Skeletal muscle tissue (tissue), 4 donors: ENCODE measurements around the gene PLEKHG4. TPM values are rescaled to one million over a fixed set of nuclear protein-coding genes. Genes with fewer than 3 reads are reported as not detected.
A peak's percentile ranks its signal among the peaks of the same experiment; 100 is the strongest.

ENCODE experiments used
- H3K27ac ChIP-seq: one replicate; pipeline ENCODE4 v1.7.0; 2013; ENCODE audit warnings: mild to moderate bottlenecking, low read depth, low read length, inconsistent platforms
- H3K27me3 ChIP-seq, 3 donors: one replicate each; pipeline ENCODE4 v1.7.0; 2013; ENCODE audit warnings: low read length in 3 of 3; ENCODE audit not compliant: control insufficient read depth in 3 of 3, insufficient read depth in 3 of 3
- H3K36me3 ChIP-seq, 3 donors: one replicate each; pipeline ENCODE4 v1.7.0; 2013; ENCODE audit warnings: low read length in 3 of 3; ENCODE audit not compliant: control insufficient read depth in 3 of 3, insufficient read depth in 3 of 3
- H3K4me1 ChIP-seq, 3 donors: one replicate each; pipeline ENCODE4 v1.7.0; 2013; ENCODE audit warnings: low read length in 3 of 3, mild to moderate bottlenecking in 3 of 3; ENCODE audit not compliant: control insufficient read depth in 3 of 3, insufficient read depth in 3 of 3
- H3K4me3 ChIP-seq, 3 donors: one replicate each; pipeline ENCODE4 v1.7.0; 2013; ENCODE audit warnings: low read length in 3 of 3
- H3K9ac ChIP-seq, 3 donors: one replicate each; pipeline ENCODE4 v1.7.0; 2013; ENCODE audit warnings: low read length in 3 of 3, mild to moderate bottlenecking in 3 of 3, moderate library complexity in 2 of 3, low read depth in 1 of 3
- H3K9me3 ChIP-seq, 3 donors: one replicate each; pipeline ENCODE4 v1.7.0; 2013; ENCODE audit warnings: low read length in 3 of 3; ENCODE audit not compliant: control insufficient read depth in 3 of 3
- total RNA-seq: library from RNA; depleted of rRNA; stranded (reverse); fragments of >200 nt; gene quantifications from one replicate; pipeline ENCODE4 v1.2.3, GENCODE V29; 2014
- donor health status: Osteomylitis.

The PLEKHG4 gene
- total RNA-seq, 1 donor from 2014 or later: 7.3 TPM

DNA sequence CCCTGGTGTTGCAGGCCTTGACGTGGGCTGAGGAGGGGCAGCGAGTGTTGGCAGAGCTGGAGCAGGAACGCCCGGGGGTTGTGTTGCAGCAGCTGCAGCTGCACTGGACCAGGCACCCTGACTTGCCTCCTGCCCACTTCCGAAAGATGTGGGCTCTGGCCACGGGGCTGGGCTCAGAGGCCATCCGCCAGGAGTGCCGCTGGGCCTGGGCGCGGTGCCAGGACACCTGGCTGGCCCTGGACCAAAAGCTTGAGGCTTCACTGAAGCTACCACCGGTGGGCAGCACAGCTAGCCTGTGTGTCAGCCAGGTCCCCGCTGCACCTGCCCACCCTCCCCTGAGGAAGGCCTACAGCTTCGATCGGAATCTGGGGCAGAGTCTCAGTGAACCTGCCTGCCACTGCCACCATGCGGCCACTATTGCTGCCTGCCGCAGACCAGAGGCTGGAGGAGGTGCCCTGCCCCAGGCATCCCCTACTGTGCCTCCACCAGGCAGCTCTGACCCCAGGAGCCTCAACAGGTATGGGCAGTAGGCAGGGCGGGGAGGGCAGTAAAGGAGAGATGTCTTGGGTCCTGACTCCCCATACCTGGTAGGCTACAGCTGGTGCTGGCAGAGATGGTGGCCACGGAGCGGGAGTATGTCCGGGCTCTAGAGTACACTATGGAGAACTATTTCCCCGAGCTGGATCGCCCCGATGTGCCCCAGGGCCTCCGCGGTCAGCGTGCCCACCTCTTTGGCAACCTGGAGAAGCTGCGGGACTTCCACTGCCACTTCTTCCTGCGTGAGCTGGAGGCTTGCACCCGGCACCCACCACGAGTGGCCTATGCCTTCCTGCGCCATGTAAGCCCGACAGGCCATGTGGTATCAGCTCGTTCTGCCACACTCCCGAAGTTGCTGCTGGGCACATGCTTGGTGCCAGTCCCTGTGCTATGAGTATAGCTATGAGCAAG, 5.6 kb downstream of the PLEKHG4 start:
- Histone ChIP-seq H3K36me3 (no peaks in the 10 kb centered on the region), H3K27ac (no peak overlapping the region), H3K27me3 (no peaks in the 10 kb centered on the region), H3K4me1 (peaks cover 0 to 5% (median 3%) of the 10 kb centered on the region in 3 donors), H3K9me3 (no peaks in the 10 kb centered on the region), H3K9ac (peak overlapping the region in 1 of 3 donors; percentile 45), H3K4me3 (no peak overlapping the region)

DNA sequence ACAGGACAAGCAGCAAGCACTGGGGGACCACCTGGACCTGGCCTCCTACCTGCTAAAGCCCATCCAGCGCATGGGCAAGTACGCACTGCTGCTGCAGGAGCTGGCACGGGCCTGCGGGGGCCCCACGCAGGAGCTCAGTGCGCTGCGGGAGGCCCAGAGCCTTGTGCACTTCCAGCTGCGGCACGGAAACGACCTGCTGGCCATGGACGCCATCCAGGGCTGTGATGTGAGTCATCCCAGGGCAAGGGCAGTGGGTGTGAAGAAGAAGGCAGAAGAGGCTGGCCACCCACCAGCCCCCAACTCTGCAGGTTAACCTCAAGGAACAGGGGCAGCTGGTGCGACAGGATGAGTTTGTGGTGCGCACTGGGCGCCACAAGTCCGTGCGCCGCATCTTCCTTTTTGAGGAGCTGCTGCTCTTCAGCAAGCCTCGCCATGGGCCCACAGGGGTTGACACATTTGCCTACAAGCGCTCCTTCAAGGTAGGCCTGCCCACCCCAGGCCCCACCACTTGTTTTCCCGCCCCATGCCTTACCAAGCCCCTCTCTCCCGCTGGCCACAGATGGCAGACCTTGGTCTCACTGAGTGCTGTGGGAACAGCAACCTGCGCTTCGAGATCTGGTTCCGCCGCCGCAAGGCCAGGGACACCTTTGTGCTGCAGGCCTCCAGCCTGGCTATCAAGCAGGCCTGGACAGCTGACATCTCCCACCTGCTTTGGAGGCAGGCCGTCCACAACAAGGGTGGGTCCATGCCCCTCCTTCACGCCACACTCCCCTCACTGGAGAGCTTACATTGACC, 7.3 kb downstream of the PLEKHG4 start:
- no peak overlapping the region for H3K27ac ChIP-seq
- H3K36me3 ChIP-seq: no peaks in the 10 kb centered on the region
- H3K27me3 ChIP-seq: no peaks in the 10 kb centered on the region
- H3K4me3 ChIP-seq: no peak overlapping the region
- H3K9me3 ChIP-seq: no peaks in the 10 kb centered on the region
- peaks cover 0 to 5% (median 3%) of the 10 kb centered on the region in 3 donors for H3K4me1 ChIP-seq
- no peak overlapping the region for H3K9ac ChIP-seq

DNA sequence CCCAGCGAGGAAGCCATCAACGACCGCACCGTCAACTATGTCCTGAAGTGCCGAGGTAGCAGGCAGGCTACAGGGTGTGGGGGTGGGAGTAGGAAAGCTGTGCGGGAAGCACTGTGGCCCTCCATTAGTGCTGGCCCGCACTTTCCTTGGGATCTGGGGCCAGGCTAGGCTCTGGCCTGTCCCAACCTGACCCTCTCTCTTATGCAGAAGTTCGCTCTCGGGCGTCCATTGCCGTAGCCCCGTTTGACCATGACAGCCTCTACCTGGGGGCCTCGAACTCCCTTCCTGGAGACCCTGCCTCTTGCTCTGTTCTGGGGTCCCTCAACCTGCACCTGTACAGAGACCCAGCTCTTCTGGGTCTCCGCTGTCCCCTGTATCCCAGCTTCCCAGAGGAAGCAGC, 8.6 kb downstream of the PLEKHG4 start:
- Histone ChIP-seq H3K9me3 (no peaks in the 10 kb centered on the region), H3K36me3 (no peaks in the 10 kb centered on the region), H3K4me1 (peaks cover 0 to 5% (median 3%) of the 10 kb centered on the region in 3 donors), H3K9ac (no peak overlapping the region), H3K4me3 (no peak overlapping the region), H3K27ac (no peak overlapping the region), H3K27me3 (no peaks in the 10 kb centered on the region)

DNA sequence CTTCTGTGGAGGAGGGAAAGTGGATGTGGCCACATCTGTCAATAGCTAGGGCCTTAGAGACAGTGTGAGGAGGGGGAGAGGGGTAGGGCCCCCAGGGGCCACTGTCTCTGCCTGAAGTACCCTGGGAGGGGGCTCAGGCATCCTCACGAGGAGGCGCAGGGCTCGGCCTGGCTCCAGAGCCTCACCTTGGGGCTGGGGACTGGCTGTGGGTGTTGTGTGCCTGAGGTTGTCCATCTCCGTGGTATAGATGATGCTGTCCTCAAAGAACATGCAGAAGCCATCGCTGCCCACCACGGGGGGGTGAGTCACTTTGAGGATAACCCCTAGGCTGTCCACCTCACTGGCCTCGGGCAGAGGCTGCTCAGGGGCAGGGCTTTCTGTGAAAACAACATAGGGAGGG, 12.1 kb downstream of the PLEKHG4 start:
- H3K36me3 ChIP-seq: no peaks in the 10 kb centered on the region
- no peaks in the 10 kb centered on the region for H3K4me1 ChIP-seq
- H3K27me3 ChIP-seq: peaks cover 0 to 9% (median 0%) of the 10 kb centered on the region in 3 donors
- H3K27ac ChIP-seq: no peak overlapping the region
- H3K4me3 ChIP-seq: no peak overlapping the region
- H3K9me3 ChIP-seq: no peaks in the 10 kb centered on the region
- H3K9ac ChIP-seq: no peak overlapping the region

DNA sequence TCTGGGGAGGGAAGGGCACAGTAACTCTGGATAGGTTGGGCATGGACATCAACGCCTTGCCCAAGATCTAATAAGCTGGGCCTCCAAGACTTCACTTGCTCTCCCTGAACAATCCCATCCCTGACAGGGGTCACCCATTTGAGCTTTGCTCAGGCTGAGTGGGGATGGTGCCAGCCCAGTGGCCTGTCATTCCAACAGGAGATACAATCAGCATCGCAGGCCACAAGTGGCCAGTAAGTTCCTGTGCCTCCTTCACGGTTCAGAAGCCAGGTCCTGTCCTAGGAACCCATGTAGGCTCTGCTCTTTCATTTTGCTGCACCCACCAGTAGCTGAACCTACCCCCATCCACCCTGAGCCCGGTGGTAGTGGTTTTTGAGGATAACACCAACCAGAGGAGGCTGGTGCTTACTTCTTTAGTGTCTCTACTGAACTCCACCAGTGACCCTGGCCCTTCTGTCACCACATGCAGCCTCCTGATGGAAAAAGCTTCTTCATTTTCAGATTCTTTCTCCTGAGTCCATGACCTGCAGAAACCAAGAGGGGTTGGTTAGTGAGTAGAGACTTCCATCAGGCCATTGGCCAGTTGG, 14.9 kb downstream of the PLEKHG4 start:
- Histone ChIP-seq H3K27me3 (peaks cover 0 to 9% (median 0%) of the 10 kb centered on the region in 3 donors), H3K27ac (no peak overlapping the region), H3K9me3 (no peaks in the 10 kb centered on the region)

DNA sequence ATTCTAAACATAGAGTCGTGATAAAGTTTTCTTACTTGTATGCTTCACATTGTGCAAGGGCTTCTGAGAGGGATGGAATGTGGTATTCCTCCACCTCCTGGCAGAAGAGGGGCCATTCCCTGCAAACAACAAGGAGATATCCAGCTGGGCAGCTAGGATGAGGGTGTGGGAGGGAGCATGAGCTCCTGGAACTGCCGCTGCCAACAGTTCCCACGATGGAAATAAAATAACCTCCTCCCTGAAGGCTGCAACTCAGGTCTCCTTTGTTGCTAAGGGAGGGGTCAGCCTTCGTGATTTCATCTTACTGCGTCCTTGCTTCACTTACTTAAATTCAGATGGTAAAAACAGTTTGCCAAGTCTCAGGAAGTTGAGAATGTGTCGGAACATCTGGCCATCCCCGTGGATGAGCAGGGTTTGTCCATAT, 15.6 kb downstream of the PLEKHG4 start:
- Histone ChIP-seq H3K9me3 (no peaks in the 10 kb centered on the region), H3K4me3 (no peak overlapping the region), H3K27ac (no peak overlapping the region)

More for the DNA sequence above, 14.9 kb downstream of the PLEKHG4 start:
- H3K4me1 ChIP-seq: no peaks in the 10 kb centered on the region
- no peak overlapping the region for H3K9ac ChIP-seq
- H3K36me3 ChIP-seq: no peaks in the 10 kb centered on the region
- no peak overlapping the region for H3K4me3 ChIP-seq

DNA sequence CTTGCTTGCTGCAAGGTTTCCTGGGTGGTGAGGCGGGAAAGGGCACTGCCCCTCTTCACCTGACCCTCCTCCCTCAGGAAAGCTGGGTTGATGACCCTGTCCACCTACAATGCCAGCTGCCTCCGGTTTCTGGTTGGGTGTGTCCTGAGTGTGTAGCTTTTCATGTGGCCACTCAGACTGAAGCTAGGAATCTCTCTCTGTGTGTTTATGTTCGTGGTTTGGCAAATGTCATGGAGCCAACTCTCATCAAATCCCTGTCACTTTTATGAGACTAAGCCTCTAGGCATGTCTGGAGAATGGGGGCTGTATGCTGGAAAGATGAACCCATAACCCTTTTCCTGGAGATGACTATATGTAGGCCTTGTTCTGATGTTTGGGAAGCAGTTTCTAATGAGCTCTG, 17.1 kb downstream of the PLEKHG4 start:
- Histone ChIP-seq H3K9ac (no peak overlapping the region), H3K4me3 (no peak overlapping the region), H3K9me3 (no peaks in the 10 kb centered on the region), H3K4me1 (peaks cover 2 to 6% (median 5%) of the 10 kb centered on the region in 3 donors), H3K27ac (no peak overlapping the region), H3K27me3 (peaks cover 0 to 9% (median 0%) of the 10 kb centered on the region in 3 donors), H3K36me3 (no peaks in the 10 kb centered on the region)

More for the DNA sequence above, 15.6 kb downstream of the PLEKHG4 start:
- Histone ChIP-seq H3K27me3 (peaks cover 0 to 9% (median 0%) of the 10 kb centered on the region in 3 donors), H3K9ac (no peak overlapping the region), H3K4me1 (no peaks in the 10 kb centered on the region), H3K36me3 (no peaks in the 10 kb centered on the region)

DNA sequence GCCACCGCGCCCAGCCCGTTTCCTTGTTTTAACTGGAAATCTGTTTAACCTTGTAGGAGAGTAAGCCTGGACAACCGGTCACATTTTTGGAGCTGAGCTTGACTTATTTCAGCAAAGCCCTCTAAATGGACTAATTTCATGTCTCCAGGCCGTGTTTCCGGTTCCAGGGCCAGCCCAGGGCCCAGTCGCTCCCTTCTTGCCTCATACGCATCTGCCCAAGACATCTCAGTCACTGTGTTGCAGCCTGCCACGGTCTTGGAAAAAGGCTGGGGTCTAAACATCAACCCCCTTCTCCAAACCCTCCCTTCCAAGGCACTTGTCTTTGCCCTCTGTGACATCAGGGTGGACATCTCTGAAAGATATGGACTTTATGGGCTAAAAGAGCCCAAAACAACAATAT, 18.9 kb downstream of the PLEKHG4 start:
- peaks cover 2 to 10% (median 8%) of the 10 kb centered on the region in 3 donors for H3K4me1 ChIP-seq

DNA sequence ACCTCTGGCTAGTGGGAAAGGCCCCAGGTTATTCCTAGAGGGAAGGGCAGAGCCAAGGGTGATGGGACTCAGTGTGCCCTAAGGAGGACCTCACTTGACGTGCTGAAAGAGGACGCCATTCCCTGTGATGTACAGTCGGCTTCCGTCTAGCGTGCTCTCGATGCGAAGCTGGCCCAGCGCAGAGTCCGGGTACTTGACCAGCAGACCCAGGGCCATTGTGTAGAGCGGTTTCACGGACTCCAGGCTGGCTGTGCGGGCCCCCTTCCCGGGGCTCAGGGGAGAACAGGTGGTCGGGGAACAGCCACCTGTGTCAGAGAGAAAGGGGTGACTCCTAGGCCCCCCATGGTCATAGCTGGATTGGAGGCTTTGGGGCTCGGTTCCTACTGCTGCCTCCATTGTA, 19.9 kb downstream of the PLEKHG4 start:
- no peak overlapping the region for H3K27ac ChIP-seq
- H3K4me3 ChIP-seq: no peak overlapping the region
- H3K9ac ChIP-seq: no peak overlapping the region
- no peaks in the 10 kb centered on the region for H3K9me3 ChIP-seq
- H3K4me1 ChIP-seq: peaks cover 2 to 10% (median 8%) of the 10 kb centered on the region in 3 donors
- no peaks in the 10 kb centered on the region for H3K36me3 ChIP-seq
- peaks cover 0 to 5% (median 0%) of the 10 kb centered on the region in 3 donors for H3K27me3 ChIP-seq

More for the DNA sequence above, 18.9 kb downstream of the PLEKHG4 start:
- peaks cover 0 to 9% (median 0%) of the 10 kb centered on the region in 3 donors for H3K27me3 ChIP-seq
- H3K9me3 ChIP-seq: no peaks in the 10 kb centered on the region
- no peak overlapping the region for H3K9ac ChIP-seq
- H3K4me3 ChIP-seq: no peak overlapping the region
- H3K36me3 ChIP-seq: no peaks in the 10 kb centered on the region
- H3K27ac ChIP-seq: no peak overlapping the region
